ENCODE measurements around the gene MPRIP.

Gene MPRIP

GRCh38 chr17:17106756-17107155 is 64.5 kb downstream of the MPRIP start:
- DNase-seq (ENCODE audit: low read depth in 1 of 2, low spot score in 1 of 2), result no peak

GRCh38 chr17:17107281-17107680 is 65.0 kb downstream of the MPRIP start:
- DNase-seq (ENCODE audit: low read depth in 1 of 2, low spot score in 1 of 2), result no peak

- DNase-seq (ENCODE audit: low read depth in 1 of 2, low spot score in 1 of 2), result no peak
Observed at GRCh38 chr17:17107891-17108431, 65.7 kb downstream of the MPRIP start.

- DNase-seq (ENCODE audit: low read depth in 1 of 2, low spot score in 1 of 2), result no peak
Observed at GRCh38 chr17:17108451-17109049, 66.3 kb downstream of the MPRIP start.

GRCh38 chr17:17109256-17109655 is 67.0 kb downstream of the MPRIP start:
- DNase-seq (ENCODE audit: low read depth in 1 of 2, low spot score in 1 of 2), result no peak

- no peak for DNase-seq (ENCODE audit: low read depth in 1 of 2, low spot score in 1 of 2)
Observed at GRCh38 chr17:17109907-17110306, 67.7 kb downstream of the MPRIP start.

- DNase-seq (ENCODE audit: low read depth in 1 of 2, low spot score in 1 of 2), result no peak
Observed at GRCh38 chr17:17110520-17110919, 68.3 kb downstream of the MPRIP start.

GRCh38 chr17:17111401-17112393 is 69.4 kb downstream of the MPRIP start:
- no peak for DNase-seq (ENCODE audit: low read depth in 1 of 2, low spot score in 1 of 2)

GRCh38 chr17:17112628-17113200 is 70.5 kb downstream of the MPRIP start:
- no peak for DNase-seq (ENCODE audit: low read depth in 1 of 2, low spot score in 1 of 2)

- no peak for DNase-seq (ENCODE audit: low read depth in 1 of 2, low spot score in 1 of 2)
Observed at GRCh38 chr17:17114592-17115225, 72.5 kb downstream of the MPRIP start.

- DNase-seq (ENCODE audit: low read depth in 1 of 2, low spot score in 1 of 2), result no peak
Observed at GRCh38 chr17:17115620-17116019, 73.4 kb downstream of the MPRIP start.

GRCh38 chr17:17116406-17116805 is 74.1 kb downstream of the MPRIP start:
- DNase-seq (ENCODE audit: low read depth in 1 of 2, low spot score in 1 of 2), result no peak

- DNase-seq (ENCODE audit: low read depth in 1 of 2, low spot score in 1 of 2), result no peak
Observed at GRCh38 chr17:17117923-17118322, 75.7 kb downstream of the MPRIP start.

GRCh38 chr17:17118399-17118798 is 76.1 kb downstream of the MPRIP start:
- DNase-seq (ENCODE audit: low read depth in 1 of 2, low spot score in 1 of 2), result no peak

GRCh38 chr17:17119106-17119505 is 76.8 kb downstream of the MPRIP start:
- DNase-seq (ENCODE audit: low read depth in 1 of 2, low spot score in 1 of 2), result no peak

- peak; percentile 35 to 52 for DNase-seq (ENCODE audit: low read depth in 1 of 2, low spot score in 1 of 2)
Observed at GRCh38 chr17:17119533-17119932, 77.3 kb downstream of the MPRIP start.

GRCh38 chr17:17120294-17120693 is 78.0 kb downstream of the MPRIP start:
- no peak for DNase-seq (ENCODE audit: low read depth in 1 of 2, low spot score in 1 of 2)

- no peak for DNase-seq (ENCODE audit: low read depth in 1 of 2, low spot score in 1 of 2)
Observed at GRCh38 chr17:17120701-17121100, 78.4 kb downstream of the MPRIP start.

GRCh38 chr17:17121162-17121561 is 78.9 kb downstream of the MPRIP start:
- DNase-seq (ENCODE audit: low read depth in 1 of 2, low spot score in 1 of 2), result no peak

GRCh38 chr17:17122781-17123483 is 80.7 kb downstream of the MPRIP start:
- no peak for DNase-seq (ENCODE audit: low read depth in 1 of 2, low spot score in 1 of 2)

- no peak for DNase-seq (ENCODE audit: low read depth in 1 of 2, low spot score in 1 of 2)
Observed at GRCh38 chr17:17124341-17124740, 82.1 kb downstream of the MPRIP start.

All from activated CD4-positive, alpha-beta T cell treated with anti-CD3 and anti-CD28 coated beads, Interleukin-2, amount 50 U/mL, for 24 hours (primary cell).